NOMO-1 treated with DMSO at 0.1 percent for 48 hours (cell line): ENCODE measurements around the gene SLC50A1.

Source experiments
- DNase-seq: peaks from one replicate; lab custom pipeline; 2025; ENCODE audit not compliant: unreplicated experiment; lab: John Stamatoyannopoulos, UW

SLC50A1 gene

GRCh38 chr1:155135415-155136028 is at the start of gene SLC50A1:
SLC50A1 (plus strand) TSS chr1:155135852; CDS start chr1:155135912, 60 bp downstream.
- DNase-seq = peak; percentile 80

- peak; percentile 29 for DNase-seq
These were observed 49.4 kb upstream of the SLC50A1 start for GRCh38 chr1:155086128-155086741.

- DNase-seq = no peak
These were observed 48.7 kb upstream of the SLC50A1 start for GRCh38 chr1:155086856-155087535.

- DNase-seq = peak; percentile 32
These were observed 44.3 kb upstream of the SLC50A1 start for GRCh38 chr1:155091071-155092051.

GRCh38 chr1:155092131-155092530 is 43.5 kb upstream of the SLC50A1 start:
- DNase-seq = no peak

- no peak for DNase-seq
These were observed 43.0 kb upstream of the SLC50A1 start for GRCh38 chr1:155092641-155093040.

GRCh38 chr1:155093911-155094621 is 41.6 kb upstream of the SLC50A1 start:
- peak; percentile 62 for DNase-seq

- DNase-seq = no peak
These were observed 41.1 kb upstream of the SLC50A1 start for GRCh38 chr1:155094622-155094948.

GRCh38 chr1:155099331-155099730 is 36.3 kb upstream of the SLC50A1 start:
- DNase-seq = no peak

GRCh38 chr1:155103325-155103724 is 32.3 kb upstream of the SLC50A1 start:
- no peak for DNase-seq

GRCh38 chr1:155104605-155105534 is 30.8 kb upstream of the SLC50A1 start:
- DNase-seq = no peak

- no peak for DNase-seq
These were observed 30.0 kb upstream of the SLC50A1 start for GRCh38 chr1:155105604-155106011.

- no peak for DNase-seq
These were observed 28.8 kb upstream of the SLC50A1 start for GRCh38 chr1:155106862-155107261.

- no peak for DNase-seq
These were observed 28.1 kb upstream of the SLC50A1 start for GRCh38 chr1:155107309-155108264.

GRCh38 chr1:155108296-155108695 is 27.4 kb upstream of the SLC50A1 start:
- DNase-seq = no peak

- DNase-seq = no peak
These were observed 25.3 kb upstream of the SLC50A1 start for GRCh38 chr1:155110381-155110780.

- no peak for DNase-seq
These were observed 24.8 kb upstream of the SLC50A1 start for GRCh38 chr1:155110826-155111225.

GRCh38 chr1:155113450-155113980 is 22.1 kb upstream of the SLC50A1 start:
- no peak for DNase-seq
